NCI-H1092 treated with DMSO at 0.1 percent for 48 hours (cell line): ENCODE measurements around the gene EIF4EBP2.

ENCODE experiments used
- DNase-seq: peaks from one replicate; lab custom pipeline; 2025; lab: John Stamatoyannopoulos, UW

Gene EIF4EBP2

DNA sequence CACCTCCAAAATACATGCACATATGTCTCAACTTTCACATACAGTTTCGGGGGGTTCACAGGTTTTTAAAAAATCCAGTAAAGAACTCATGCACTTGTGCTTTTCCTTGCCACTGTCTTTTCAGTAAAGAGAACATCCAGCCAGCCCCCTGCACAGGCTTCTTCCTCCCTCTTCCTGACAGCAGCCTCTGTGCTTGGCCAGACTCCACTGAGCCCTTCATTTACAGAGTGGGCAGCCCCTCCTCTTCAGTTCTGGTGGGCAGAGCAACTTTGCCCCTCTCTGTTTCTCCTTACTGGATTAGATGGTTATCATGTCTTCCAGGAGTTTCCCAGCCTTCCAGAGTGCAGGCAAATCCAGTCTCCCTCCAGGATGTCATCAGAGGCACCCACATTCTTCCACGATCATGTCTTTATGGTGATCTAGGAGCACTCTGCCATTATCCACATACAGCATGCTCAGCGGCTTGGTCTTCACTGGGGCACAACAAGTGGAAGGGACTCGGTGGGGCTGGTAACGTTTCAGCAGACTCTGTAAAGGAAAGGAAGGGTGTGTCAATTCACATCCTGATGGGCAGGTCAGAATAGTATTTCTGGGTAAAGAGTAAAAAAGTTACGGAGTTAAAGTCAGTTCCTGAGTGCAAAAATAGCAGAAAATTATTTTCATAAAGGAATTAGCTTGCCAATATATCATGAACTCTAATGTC lies 28.8 kb downstream of the EIF4EBP2 start:
- DNase-seq = no peak

GRCh38 chr10:70433581-70434280 lies 29.8 kb downstream of the EIF4EBP2 start:
- DNase-seq = no peak

GRCh38 chr10:70435241-70436085 lies 31.5 kb downstream of the EIF4EBP2 start:
- DNase-seq = no peak

DNA sequence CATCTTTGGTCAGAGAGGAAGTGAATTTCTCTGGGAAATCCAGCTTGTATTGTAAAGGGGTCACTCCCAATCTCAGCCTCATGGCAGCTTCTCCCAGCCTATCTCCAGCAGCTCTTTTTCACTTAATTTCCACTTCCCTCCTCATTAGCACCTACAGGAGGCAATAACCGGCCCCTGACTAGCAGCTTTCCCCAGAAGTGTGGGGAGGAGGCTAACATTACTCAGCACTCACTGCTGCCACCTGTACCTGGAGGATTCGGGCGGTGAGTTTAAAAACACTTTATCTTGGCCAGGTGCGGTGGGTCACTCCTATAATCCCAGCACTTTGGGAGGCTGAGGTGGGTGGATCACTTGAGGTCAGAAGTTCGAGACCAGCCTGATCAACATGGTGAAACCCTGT lies 33.8 kb downstream of the EIF4EBP2 start:
- no peak for DNase-seq

DNA sequence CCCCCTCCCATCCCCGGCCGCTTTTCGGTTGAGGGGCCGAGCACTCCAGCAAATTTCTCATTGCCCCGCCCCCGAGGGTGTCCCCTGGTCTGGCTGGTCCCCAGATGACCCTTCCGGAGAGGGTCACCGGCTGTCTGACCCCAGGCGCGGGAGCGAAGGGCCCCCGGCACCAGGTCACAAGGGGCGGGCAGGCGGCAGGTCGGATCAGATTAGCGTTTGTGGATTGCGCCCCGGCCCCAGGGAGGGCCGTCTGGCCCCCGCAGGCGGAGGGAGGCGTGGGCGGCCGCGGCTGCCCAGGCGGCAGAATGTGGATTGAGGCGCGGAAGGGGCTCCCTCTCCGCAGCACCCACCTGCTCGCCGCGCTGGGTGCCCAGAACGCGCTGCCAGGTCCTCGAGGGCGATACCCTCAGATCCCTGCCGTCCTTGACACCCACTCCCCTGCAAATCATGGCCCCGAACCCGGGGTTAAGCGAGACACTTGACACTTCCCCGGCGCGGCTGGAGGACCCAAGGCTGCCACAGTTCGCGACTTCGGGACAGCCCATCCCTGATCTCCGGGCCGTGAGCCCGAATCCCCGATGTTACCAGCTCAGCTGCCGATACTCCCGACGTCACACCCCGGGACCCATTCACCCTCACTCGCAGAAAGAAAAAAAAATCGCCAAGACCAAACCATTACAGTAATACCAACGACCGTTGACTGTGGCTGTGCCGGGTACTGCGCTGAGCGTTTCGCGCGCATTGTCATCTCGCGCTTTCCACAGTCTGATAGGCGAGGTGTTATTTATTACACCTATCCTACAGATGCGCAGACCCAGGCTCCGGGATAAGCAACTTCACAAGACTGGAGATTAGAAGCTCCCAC lies 36.6 kb downstream of the EIF4EBP2 start:
- peak; percentile 2 for DNase-seq

DNA sequence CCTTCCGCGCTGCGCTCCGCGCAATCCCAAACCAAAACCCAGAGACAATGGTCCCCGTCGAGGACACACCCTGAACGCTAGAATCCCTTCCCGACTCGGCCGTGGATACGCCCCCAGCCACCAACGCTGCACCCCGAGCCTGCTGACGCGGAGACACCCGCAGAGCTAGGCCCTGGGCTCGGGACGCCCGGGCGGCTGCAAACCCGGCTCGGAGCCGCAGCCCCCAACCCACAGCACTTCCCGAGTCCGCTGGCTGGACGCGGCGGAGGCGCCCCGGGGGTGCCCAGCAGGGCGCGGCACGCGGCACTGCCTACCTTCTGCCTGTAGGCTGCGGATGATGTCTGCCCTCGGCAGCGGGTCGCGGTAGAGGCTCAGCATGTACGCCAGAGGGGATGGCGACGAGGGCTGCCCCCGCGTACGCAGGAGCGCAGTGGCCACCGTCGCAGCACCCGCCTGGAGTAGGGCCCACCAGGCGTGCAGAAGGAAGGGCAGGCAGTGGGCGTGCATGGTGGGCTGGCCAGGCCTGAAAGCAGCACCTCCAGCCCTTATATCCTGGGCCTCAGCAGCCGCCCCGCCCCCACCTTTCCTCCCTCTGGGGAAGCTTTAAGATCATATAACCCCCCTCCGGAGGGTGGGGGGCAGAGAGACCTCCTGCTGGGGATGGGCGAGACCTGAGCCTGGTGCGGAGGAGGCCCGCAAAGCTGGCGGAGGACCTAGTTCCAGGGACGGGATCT lies 37.4 kb downstream of the EIF4EBP2 start, which contains the start of gene NODAL:
Gene NODAL (minus strand): TSS at position 521 of the 734 bp plus-strand sequence. CDS start 14 bp downstream, at position 507.
- no peak for DNase-seq

DNA sequence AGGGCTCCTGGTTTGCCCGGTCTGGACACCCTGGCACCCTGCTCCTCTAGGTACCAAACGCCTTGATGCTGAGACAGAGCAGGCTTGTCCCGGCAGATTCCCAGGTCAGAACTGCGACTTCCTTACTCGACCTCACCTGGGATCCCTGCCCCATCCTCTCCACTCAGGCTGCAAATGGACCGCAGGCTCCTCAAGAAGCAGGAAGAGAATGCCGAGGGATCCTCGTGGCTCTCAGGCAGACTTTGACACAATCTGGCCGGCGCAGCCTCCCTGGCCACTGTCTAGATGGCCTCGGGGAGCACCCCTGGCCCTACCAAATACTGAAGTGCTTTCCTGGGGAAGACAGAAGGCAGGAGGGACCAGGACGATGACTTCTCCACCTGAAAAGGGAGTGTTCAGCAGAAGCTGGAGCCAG lies 38.0 kb downstream of the EIF4EBP2 start:
- no peak for DNase-seq

DNA sequence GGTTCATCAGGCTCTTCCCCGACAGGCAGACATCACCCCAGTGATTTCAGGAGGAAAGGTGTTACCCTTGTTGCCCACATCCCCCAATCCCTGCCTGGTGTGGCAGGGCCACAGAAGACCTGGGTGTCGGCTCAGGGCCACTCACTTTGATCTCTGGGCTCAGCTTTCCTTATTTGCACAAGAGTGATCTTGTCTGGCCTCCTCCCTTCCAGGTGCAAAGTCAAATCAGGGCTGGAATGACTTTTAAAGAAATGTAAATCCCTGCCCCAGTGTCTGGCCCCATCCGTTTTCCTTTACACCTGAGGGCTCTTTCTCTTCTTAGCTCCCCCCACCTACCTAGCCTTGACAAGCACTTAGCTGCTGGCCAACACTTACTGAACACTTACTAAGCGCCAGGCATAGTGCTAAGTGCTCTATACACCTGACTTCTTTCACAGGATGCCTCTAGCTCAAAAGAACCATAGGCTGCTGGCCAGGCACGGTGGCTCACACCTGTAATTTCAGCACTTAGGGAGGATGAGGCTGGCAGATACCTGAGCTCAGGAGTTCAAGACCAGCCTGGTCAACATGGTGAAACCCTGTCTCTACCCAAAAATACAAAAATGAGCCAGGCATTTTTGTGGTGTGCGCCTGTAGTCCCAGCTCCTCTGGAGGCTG lies 38.5 kb downstream of the EIF4EBP2 start:
- no peak for DNase-seq

DNA sequence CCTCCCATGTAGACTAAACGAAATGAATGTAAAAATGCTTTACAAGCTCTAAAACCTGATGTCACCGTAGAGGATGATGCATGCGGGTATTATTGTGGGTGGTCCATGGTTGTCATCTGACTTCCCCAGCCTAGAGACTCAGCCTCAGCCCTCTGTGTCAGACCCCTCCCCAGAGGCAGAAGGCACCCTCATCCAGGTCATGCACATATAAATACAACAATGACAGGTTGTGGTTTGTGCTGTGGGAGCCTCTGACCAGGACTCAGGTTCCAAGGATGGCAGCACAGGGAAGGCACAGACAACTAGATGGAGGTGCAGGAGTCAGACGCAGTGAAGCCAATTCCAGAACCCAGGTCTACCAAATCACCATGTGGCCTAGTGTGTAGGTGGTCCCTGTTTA lies 40.8 kb downstream of the EIF4EBP2 start:
- DNase-seq = no peak

DNA sequence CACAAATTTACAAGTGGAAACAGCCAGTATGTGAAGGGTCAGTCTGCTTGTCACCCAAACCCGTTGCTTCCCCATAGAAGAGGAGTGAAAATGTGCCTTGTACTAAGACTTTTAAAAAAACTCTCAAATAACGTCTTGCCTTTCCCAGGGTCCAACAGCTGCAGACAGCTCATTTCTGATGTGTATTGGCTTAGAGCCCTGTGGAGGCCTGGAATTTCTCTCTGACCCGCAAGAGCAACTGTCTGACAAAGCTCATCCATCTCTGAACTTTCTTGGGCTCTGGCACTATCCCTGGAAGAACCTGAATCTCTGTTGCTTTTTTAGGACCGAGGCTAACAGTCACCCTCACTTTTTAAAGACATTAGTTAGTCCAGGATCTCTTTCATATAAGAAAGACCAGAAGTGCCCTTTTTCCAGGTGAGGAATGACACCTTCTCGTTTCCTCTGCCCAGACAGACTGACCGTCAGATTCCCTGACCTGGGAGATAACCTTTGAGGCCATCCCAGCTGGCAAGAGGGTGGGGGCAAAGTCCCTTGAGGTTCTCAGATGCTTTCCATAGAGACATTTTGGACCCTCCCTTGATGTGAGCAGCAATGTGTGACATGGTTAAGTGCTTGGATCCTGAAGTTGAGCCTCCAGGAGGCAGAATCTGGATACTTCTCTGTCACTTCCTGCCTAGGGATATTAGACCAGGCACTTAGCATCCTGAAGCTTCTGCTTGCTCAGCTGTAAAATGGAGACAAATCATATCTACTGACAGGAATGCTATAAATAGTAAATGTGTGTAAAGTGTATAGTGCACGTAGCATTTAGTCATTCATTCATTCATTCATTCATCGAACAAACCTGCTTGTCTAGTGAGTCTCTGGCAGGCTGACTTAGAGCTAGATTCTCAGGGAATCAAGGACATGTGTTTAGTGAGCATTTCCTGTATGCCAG lies 42.0 kb downstream of the EIF4EBP2 start:
- DNase-seq = no peak

- no peak for DNase-seq
These were observed 44.3 kb downstream of the EIF4EBP2 start for GRCh38 chr10:70448236-70448635.

GRCh38 chr10:70455213-70455630 lies 51.3 kb downstream of the EIF4EBP2 start:
- no peak for DNase-seq

GRCh38 chr10:70456164-70456563 lies 52.2 kb downstream of the EIF4EBP2 start:
- no peak for DNase-seq

DNA sequence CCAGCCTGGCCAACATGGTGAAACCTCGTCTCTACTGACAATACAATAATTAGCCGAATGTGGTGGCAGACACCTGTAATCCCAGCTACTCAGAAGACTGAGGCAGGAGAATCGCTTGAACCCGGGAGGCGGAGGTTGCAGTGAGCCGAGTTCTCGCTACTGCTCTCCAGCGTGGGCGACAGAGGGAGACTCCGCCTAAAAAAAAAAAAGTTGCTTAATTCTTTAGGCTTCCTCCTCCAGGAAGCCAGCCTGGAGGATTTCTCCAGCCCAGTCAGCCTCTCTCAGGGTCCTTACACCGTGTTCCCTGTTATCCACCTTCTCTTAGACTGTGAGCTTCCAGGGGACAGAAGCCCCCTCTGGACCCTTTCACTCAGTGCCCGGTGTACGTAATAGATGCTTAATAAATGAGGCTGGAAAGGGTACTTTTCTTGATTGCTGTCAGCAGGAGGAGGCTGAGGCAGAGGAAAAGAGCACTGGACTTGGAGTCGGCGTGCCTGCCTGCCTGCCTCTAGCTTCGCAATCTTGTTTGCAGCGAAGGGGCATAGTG lies 53.9 kb downstream of the EIF4EBP2 start:
- no peak for DNase-seq

GRCh38 chr10:70458329-70459060 lies 54.5 kb downstream of the EIF4EBP2 start:
- DNase-seq = no peak

DNA sequence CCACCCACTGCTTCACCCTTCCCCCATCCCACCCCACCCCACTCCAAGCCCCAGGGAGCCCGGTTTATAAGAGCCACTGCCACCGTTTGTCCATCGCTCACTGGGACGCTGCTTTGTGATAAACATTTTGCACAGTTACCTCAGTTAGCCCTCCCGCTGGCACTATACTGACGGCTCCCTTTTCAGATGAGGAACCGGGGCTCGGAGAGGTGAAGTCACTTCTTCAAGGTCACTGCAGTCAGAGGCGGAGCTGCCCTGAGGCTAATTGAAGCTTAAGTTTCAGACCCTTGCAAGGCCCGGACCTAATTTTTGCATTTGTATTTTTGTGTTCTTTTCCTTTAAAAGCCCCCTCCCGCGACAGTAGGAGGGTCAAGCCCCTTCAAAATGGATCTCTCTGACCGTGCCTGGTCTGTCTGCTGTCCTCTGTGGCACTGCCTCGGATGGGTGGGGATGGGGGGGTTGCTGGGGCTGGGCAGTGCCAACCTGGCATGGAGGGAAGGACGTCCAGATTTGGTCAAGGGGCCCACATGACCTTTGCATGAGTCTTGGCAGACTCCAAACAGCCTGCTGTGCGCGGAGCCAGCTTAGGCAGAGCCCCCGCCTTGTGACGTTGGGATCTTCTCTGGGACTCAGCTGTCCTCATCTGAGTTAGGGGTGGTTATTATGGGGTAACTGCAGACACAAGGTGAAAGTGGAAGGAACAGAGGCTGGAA lies 55.3 kb downstream of the EIF4EBP2 start:
- DNase-seq = no peak

- no peak for DNase-seq
These were observed 56.0 kb downstream of the EIF4EBP2 start for GRCh38 chr10:70459774-70460490.
